Measurements from ENCODE around the gene GAD1.

Gene GAD1

DNA sequence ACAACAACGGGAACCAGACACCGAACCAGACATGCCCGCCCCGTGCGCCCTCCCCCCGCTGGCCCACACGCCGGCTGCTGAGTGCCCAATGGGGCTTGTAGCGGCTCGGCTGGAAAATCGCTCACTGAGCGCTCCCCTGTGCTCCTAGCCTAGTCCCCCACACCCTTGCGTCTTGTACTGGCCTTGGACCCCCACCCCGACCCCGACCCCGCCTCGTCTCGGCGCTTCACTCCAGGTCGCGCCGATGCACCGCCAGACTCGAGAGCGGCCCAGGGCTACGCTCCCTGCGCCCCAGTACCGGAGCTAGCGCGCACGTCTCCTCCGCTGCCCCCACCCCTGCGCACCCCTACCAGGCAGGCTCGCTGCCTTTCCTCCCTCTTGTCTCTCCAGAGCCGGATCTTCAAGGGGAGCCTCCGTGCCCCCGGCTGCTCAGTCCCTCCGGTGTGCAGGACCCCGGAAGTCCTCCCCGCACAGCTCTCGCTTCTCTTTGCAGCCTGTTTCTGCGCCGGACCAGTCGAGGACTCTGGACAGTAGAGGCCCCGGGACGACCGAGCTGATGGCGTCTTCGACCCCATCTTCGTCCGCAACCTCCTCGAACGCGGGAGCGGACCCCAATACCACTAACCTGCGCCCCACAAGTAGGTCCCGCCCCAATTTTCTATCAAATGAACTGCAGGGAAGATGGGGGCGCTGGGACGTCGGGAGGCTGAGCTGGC is 1.5 kb downstream of the GAD1 start:
- DNase-seq (ENCODE audit: low spot score), result no peak

DNA sequence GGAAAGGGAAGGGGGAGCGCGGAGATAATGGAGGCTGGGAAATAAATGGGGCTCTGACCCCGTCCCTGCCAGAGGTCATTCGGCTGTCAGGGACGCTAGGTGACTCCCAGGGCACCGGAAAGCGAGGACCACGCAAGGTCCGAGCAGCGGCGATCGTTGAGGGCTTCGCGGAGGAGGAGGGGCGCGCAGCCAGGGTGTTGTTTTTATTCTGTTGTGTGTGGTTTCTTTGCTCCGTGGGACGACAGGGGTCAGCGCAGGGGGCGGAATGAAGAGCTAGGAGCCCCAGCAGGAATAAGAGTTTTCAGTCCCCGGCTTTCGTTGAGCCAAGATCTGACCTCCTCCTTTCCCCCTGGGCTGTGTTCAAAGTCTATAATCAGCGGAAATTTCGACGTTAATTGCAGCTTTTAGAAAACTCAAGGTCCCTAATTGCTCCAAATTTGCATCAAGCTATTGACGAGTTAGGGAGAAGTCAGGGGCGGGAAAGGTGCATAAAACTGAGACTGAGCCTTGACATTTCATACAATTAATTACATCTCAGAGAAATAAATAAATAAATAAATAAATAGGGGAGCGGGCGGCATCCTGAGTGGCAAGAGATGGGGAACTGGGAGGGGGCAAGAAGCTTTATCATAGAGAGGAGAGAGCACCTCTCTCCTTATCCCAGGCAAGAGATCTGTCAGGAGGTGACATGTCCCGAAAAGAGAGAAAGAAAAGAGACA is 2.2 kb downstream of the GAD1 start:
- no peak for DNase-seq (ENCODE audit: low spot score)

DNA sequence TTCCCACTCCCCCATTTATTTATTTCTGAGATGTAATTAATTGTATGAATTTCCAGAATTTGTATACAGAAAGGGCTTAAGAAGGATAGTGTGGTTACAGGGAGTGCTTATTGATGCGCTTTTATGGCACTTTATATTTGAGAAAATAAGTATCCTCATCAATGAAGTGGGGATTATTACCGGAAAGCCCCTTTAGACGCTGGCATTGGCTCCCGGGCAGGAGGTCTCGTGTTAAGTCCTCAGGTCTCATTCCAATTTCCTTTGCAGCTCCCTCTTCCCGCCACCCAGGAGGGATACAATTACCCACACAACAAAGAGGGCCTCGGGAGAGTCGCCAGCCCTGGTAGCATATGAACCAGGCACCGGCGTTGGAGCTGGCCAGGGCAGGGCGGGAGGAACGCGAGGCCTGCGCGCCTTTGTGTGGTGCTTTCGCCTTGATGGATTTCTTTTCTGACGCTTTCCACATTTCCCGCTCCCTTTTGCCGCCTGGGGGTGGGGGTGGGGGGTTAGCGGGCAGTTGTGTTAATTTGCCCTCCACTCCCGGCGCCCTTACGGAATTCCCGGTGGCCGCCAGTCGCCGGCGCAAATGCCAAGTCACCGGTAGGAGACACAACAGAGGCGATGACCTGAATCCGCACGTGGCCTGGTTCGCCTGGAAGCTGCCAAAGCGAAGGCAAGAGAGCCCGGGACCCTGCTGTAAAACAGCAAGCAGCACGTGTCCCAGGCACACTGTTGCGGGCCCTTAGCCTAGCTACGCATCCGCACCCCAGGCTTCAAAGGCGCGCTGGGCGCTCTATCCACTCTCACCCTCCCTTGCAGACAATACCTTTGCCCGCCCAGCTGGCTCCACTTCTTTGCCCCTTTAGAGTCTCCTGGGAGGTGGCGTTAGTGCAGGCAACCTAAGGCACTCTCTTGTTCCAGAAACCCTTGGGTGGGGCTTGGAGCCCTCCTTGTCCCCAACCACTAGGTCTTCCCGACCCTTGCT is 3.3 kb downstream of the GAD1 start:
- peak; percentile 39 for DNase-seq (ENCODE audit: low spot score)

DNA sequence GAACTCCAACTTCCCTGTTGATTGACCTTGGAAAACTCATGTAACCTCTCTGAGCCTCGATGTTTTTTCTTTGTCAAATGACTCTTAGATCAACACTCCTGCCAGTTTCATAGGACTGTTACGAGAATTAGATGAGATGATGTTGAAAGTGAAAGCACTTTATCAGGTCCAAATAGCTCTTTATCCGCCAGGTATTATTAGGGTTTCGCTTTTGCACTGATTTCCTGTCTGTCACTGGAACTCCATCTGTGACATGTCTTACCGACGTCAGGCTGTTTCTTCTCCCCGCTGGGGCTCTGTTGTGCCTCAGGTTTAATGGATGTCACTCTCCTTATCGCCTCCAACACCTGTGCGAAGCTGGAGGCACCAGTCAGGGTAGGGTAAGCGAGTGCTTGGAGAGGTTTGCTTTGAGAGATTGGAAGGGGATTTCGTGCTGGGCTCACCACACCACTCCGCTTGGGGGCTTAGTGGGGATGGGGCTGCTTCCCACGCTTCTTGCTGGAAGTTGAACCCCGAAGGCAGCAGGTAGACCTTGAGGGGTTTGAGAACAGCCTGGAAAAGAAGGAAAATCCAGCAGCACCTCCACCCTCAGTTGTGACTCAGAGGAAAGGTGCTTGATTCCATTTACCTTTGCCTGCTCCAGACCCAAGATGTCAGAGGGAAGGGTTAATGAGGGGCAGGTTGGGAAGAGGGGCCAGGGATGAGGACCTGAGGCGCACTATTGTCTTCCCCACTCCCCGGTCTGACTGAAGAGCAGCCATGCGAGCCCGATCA is 4.3 kb downstream of the GAD1 start:
- no peak for DNase-seq (ENCODE audit: low spot score)

DNA sequence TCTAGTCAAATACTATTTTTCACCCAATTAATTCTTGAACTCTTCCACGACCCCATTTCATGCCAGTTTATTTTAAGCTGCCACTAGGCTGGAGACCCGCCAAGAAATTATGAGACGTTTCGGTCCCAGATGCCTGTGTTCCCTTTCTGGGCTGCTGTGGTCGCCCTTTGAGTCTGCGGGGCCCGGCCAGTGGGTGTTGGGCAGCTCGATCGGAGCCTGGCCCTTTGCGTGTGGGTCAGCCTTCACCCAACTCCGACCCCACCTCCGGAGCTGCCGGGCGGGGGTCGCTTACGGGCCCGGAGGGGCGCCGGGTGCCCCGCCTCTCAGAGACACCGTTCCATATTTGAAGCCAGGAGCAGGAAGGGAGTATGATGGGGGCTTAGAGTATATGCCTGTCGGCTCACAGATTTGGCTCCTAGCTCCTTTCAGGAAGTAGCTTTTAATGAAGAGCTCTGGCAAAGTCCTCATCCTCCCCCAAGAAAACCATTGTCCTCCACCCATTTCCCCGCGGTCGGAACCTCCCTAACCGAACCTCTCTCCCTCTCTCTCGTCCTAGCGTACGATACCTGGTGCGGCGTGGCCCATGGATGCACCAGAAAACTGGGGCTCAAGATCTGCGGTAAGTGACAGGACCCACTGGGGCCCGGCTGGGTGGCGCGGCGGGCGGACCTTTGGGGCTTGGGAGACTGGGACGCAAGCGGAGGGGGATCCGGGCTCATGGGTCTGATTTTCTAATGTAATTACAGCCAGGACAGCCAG is 5.0 kb downstream of the GAD1 start:
- DNase-seq (ENCODE audit: low spot score), result no peak

GRCh38 chr2:170822290-170823087 is 5.8 kb downstream of the GAD1 start:
- DNase-seq (ENCODE audit: low spot score), result peak; percentile 48

- peak; percentile 61 for DNase-seq (ENCODE audit: low spot score)
Measured at GRCh38 chr2:170823088-170823897, 6.6 kb downstream of the GAD1 start.

- DNase-seq (ENCODE audit: low spot score), result no peak
Measured at GRCh38 chr2:170823898-170824215, 7.2 kb downstream of the GAD1 start.

- no peak for DNase-seq (ENCODE audit: low spot score)
Measured at GRCh38 chr2:170824526-170825015, 7.9 kb downstream of the GAD1 start.

- DNase-seq (ENCODE audit: low spot score), result no peak
Measured at GRCh38 chr2:170827841-170828532, 11.3 kb downstream of the GAD1 start.

GRCh38 chr2:170828533-170828916 is 11.8 kb downstream of the GAD1 start:
- no peak for DNase-seq (ENCODE audit: low spot score)

- DNase-seq (ENCODE audit: low spot score), result no peak
Measured at GRCh38 chr2:170829036-170829435, 12.3 kb downstream of the GAD1 start.

DNA sequence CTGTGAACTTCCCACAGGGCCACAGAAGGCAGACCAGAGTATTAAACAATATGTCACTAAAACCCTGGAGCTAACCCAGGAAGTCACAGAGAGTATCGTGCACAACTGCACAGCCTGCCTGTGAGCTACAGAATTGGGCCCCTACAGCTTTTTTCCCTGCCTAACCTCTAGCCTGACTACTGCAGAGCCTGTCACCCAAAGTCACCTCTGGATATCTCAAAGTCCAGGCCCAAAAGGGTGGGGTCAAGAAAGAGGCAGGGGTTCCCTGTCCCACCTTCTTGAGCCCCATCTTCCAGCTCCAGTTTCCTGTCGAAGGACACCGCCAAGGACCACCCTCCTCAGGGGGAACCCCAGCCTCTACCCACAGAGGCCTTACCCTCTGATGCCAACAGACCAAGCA is 13.5 kb downstream of the GAD1 start:
- no peak for DNase-seq (ENCODE audit: low spot score)

GRCh38 chr2:170831115-170831514 is 14.4 kb downstream of the GAD1 start:
- no peak for DNase-seq (ENCODE audit: low spot score)

DNA sequence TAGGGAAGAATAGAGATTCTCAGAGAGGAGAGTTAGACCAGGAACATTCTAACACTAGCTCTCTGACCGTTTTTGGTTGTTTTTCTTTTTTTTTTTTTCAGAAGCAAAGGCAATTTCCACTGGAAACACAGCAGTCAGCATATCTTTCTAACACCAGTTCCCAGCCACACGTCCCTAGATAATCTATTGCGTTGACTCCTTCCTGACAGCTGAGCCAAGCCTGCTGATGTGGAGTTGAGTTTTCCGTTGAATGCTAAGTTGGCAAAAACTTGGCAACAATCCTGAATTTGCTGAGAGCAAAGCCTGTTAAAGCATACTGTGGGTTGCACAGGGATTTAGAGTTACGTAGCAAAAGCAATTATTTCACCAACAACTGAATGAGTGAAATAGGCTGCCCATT is 19.3 kb downstream of the GAD1 start:
- DNase-seq (ENCODE audit: low spot score), result no peak

GRCh38 chr2:170840717-170841210 is 24.1 kb downstream of the GAD1 start:
- DNase-seq (ENCODE audit: low spot score), result no peak

DNA sequence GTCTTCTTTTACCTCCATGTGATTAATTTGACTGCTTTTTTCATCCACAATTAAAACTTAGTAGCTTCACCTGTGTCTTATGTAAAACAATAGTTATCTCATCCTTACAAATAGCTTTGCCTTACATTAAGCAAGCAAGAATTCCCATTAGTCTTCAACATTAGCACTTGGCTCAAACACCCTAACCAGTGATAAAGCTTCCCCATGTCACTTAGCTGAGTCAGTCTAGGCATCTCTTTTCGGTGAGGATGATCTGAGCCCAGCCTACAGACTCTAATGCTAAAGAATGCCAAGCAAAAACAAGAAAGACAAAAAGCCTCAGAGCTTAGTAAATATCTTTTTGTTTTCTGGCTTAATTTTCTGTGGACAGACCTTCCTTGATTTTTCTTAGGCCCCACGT is 26.1 kb downstream of the GAD1 start:
- no peak for DNase-seq (ENCODE audit: low spot score)

GRCh38 chr2:170843656-170844055 is 27.0 kb downstream of the GAD1 start:
- no peak for DNase-seq (ENCODE audit: low spot score)

All from iPS-NIHi11 (cell line).